Tongue (tissue), 2 donors: ENCODE measurements around the gene CORIN. TPM values are rescaled to one million over a fixed set of nuclear protein-coding genes. Genes with fewer than 3 reads are reported as not detected.
A peak's percentile ranks its signal among the peaks of the same experiment; 100 is the strongest.
"Not testable (repeated sequence)": the region's sequence is repeated elsewhere in the genome, so short reads cannot be mapped to it uniquely, and the experiment has no call there.

Source experiments
- DNase-seq: peaks from one replicate; pipeline ENCODE4 v3.0.0-alpha.2; 2015
- total RNA-seq: library from RNA; depleted of rRNA; stranded (reverse); fragments of >200 nt; gene quantifications from one replicate; pipeline ENCODE4 v1.2.3, GENCODE V29; 2014

Gene CORIN
- total RNA-seq, 1 donor from 2014 or later, result 1.4 TPM

DNA sequence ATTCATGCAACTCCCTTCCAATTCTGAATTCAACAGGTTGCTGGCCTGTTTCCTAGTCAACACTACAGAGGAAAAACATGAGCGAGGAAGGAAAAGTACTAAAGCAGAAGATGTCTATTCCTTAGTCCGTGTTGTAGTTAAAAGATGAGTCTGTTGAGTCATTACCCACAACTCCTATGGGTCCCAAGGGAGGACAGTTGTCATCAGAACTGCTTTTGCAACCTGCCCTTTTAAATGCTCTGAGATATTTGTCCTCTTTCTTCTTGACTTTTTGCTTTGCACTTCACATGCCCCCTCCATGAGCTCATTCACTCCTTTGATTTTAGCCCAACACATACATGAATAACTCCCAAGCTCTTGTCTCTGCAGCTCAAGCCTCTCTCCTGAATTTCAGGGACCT lies 119.2 kb downstream of the CORIN start:
- DNase-seq, result no peak

GRCh38 chr4:47717188-47717587 lies 120.7 kb downstream of the CORIN start:
- DNase-seq, result no peak

- peak; percentile 15 for DNase-seq
Measured at GRCh38 chr4:47715716-47716416, 122.0 kb downstream of the CORIN start.

- DNase-seq, result no peak
Measured at GRCh38 chr4:47714269-47714668, 123.6 kb downstream of the CORIN start.

DNA sequence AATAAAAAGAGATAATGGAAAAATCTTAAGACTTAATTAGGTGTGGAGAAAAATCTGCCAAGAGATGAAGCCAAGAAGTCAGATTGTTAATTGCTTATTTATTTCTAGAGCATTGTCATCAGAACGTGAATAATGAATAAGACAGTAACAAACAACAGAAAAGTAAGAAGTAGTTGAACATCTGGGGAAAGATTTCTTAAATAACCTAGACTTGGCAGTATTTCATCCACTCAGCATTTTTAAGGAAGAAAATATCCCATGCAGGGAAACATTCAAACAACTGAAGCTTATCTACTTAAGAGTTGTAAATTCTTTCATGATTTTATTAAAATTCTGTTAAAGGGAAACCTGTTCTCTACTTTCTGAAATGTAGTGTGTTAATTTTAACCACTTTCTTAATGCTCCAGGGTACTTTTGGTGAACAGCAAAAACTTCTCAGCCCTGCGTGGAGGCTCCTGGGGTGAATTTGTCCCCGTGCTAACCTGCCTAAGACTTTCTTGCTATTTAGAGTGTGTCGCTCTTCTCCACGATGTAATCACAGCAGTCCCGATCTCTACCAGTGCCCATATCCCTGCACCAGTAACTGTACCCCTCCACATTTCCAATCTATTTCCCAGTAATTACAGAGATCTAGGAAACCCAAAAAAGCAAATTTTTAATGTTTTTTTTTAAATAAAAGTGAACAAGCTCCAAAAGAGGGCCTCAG lies 124.6 kb downstream of the CORIN start:
- peak; percentile 21 for DNase-seq

DNA sequence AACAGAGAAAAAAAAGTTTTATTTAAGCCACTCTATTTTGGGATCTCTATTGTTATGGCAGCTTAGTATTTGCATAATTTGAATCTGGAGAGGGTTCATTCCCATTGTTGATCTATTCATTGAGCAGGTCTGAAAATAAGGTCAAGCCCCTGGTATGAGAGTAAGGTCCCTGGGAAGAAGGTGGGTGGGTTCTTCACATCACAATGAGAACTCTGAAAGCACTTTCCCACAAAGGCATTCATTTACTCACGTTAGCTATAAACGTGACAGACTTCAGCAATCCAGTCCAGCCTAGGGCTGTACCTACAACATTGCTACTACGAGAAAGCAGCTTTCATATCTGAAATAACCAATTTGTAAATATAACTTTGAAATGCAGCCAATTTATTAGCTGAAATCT lies 126.2 kb downstream of the CORIN start:
- DNase-seq, result no peak

GRCh38 chr4:47711183-47711582 lies 126.7 kb downstream of the CORIN start:
- DNase-seq, result no peak

DNA sequence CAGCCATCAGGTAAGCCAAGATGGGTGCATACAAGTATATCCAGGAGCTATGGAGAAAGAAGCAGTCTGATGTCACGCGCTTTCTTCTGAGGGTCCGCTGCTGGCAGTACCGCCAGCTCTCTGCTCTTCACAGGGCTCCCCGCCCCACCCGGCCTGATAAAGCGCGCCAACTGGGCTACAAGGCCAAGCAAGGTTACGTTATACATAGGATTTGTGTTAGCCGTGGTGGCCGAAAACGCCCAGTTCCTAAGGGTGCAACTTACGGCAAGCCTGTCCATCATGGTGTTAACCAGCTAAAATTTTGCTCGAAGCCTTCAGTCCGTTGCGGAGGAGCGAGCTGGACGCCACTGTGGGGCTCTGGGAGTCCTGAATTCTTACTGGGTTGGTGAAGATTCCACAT lies 131.5 kb downstream of the CORIN start:
- not testable (repeated sequence) for DNase-seq

GRCh38 chr4:47705326-47705981 lies 132.4 kb downstream of the CORIN start:
- DNase-seq, result peak; percentile 19

- peak; percentile 54 for DNase-seq
Measured at GRCh38 chr4:47704693-47705325, 133.1 kb downstream of the CORIN start.

DNA sequence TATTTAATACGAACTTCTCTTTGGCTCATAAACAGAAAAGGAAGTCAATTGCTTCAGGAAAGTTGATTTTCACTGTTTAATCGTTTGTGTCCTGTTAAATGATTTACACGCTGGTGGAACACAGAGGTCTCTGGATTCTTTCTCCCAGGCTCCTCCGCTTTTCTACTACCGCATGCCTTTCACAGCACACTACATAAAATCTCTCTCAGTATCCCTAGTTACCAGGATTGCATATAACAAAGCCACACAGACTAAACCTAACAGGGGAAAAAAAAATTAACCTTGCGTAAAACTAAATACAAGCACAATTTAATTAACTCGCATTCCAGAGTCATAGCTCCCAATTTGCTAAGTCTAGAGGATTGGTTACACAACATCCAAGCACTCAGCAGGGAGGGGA lies 133.9 kb downstream of the CORIN start:
- peak; percentile 5 for DNase-seq

GRCh38 chr4:47703008-47703407 lies 134.9 kb downstream of the CORIN start:
- no peak for DNase-seq

DNA sequence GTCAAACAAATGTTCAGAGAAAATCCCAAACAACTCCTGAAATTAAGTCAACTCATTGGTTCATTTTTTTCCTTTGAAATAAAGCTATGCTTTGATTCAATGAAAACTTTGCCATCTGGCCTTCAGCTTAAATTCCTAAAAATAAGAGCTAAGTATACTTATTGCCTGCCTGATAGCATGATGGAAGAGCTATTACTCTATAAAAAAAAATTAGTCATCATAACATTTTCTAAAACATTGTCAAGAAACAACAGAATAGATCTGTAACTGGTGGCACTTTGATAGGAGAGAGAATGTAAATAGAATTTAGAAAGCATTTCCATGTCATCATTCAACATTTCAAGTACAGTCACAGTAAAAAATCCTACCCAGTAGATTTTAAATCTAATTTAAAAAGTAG lies 136.6 kb downstream of the CORIN start:
- DNase-seq, result no peak

- DNase-seq, result no peak
Measured at GRCh38 chr4:47698837-47699236, 139.0 kb downstream of the CORIN start.

DNA sequence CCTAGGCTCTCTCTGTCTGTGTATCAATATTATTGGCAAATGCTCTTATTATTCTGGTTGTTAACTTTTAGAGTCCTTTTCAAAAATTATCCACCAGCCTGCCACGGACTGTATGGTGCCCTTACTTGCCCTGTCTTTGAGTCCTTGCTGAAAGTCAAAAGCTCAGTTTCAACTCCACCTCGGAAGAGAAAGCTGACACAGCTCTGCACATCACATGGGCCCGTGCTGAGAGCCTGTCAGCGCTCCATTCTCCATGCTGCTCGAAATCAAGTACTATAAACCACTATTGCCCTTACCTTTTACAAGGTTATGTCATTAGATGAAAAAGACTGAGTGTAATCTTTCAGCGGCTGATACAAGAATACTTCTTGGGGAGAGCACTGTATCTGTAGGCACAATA lies 141.0 kb downstream of the CORIN start:
- no peak for DNase-seq

DNA sequence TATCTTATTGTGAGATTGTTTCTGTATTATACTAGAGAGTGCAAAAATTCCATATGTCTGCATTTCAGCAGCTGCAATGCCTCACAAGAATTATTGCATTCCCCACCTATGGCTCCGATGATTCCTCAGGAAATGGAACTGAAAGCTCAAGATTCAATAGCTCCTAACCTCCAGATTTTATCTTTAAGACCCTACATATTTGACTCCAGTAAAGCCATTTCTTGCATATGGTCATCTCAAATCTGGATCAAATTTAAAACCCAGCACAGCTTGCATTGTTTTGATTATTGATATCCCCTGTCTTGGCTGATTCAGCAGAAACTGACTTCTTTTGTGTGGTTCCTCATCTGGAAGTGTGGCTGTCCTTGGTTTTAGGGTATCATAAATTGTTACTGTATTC lies 142.6 kb downstream of the CORIN start:
- no peak for DNase-seq

DNA sequence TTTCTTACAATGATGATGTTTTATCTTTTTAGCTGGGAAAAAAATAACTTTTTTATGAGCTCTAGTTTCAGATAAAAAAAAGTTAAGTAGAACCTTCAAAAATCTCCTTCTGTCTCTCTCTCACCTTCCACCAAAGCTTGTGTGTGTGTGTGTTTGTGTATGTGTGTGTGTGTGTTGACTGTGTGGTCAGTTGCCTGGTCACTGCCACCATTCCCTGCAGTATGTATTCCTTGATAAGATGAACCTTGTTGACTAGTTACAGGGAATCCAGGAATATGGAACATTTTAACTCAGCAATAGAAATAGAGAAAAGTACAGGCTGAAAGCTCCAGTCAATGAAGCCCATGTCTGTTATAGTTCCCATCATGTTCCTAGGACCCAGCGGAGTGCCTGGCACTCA lies 143.5 kb downstream of the CORIN start:
- DNase-seq, result no peak

DNA sequence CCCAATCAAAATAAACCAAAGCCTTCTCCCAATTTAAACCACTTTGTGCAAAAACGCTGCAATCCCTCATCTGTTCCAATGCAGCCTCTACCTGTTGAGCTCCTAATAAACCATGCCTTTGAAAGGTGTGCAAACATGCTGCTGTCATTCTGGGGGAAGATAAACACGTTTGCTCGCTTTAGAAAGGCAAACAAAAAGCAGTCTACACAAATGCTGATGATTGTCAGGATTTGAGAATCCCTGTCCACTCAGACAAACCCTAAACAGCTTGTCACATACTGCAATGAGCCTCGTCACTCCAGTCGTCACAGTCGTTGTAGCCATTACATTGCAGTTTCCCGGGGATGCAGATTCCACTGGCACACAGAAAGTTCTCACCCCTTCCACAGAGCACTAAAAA lies 145.2 kb downstream of the CORIN start:
- DNase-seq, result no peak

DNA sequence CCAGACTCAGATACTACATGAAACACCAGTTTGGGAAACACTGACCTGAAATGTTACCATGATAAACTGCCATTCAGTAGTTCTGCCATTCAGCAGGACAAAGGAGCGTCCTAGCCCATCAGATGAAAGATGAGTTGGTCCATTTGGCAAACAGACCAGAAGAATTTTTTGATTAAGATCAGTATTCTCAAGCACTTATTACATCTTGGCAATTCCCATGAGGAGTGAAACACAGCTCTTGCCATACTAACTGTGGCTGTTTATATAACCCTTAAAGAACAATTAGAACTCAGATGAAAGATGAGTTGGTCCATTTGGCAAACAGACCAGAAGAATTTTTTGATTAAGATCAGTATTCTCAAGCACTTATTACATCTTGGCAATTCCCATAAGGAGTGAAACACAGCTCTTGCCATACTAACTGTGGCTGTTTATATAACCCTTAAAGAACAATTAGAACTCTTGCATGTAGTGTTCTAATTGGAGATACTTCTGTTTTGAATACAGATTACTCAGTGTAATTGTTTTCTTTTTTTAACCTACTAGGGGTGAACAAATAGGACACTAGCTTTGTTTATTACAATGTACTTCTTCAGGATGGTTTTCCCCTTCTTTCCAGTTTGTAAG lies 146.0 kb downstream of the CORIN start:
- DNase-seq, result not testable (repeated sequence)

DNA sequence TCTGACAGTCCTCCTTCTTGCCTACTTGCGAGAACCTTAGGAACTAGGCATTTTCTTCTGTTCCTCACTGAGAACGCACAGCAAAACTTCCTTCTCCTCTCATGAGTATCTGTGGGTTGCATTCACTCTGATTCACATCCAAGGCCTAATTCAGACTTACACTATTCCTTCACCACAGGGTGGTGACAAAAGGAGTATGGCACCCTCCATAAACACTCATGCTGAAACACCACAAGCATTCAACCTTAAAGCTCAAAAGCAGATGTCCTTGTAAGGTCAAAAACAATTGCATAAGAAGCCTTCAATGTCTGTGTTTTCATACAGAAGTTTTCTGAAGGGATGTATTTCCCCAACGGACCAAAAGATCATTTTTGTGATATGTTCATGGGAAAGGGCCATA lies 147.3 kb downstream of the CORIN start:
- no peak for DNase-seq

- DNase-seq, result peak; percentile 43
Measured at GRCh38 chr4:47686294-47686872, 151.5 kb downstream of the CORIN start.

- no peak for DNase-seq
Measured at GRCh38 chr4:47675806-47676205, 162.1 kb downstream of the CORIN start.
